HEK293 (cell line): ENCODE measurements around the gene PTPRN2.

Source experiments
- CTCF ChIA-PET: fragments of 350-600 bp; formaldehyde crosslinking; extraction: SDS; loops from one replicate; lab custom pipeline; 2021; ENCODE audit warnings: antibody characterized with exemption; lab: Yijun Ruan, JAX
- POLR2A ChIA-PET: fragments of 300-600 bp; formaldehyde crosslinking; extraction: SDS; loops from one replicate; lab custom pipeline; 2020; ENCODE audit warnings: antibody characterized with exemption, inconsistent platforms; lab: Yijun Ruan, JAX
- H3K27ac ChIP-seq: fragments of 200-500 bp; sonication (Bioruptor generic); 2 replicates; pipeline ENCODE4 v1.5.1; 2014; ENCODE audit warnings: low read depth, low read length, control low read depth, inconsistent platforms; ENCODE audit errors: extremely low read depth
- H3K36me3 ChIP-seq, 2 experiments: fragments of 200-500 bp in 1 of 2; sonication (Bioruptor generic) in 1 of 2; 1 replicate in 1 of 2; 2 replicates in 1 of 2; pipeline ENCODE4 v1.5.1; 2014 to 2017; ENCODE audit warnings: inconsistent platforms in 2 of 2, low read length in 2 of 2; ENCODE audit not compliant: control insufficient read depth in 2 of 2, insufficient read depth in 1 of 2
- H3K4me1 ChIP-seq: fragments of 200-500 bp; sonication (Bioruptor generic); 2 replicates; pipeline ENCODE4 v1.5.1; 2014; ENCODE audit warnings: mild to moderate bottlenecking, low read length, inconsistent platforms; ENCODE audit not compliant: control insufficient read depth, insufficient read depth
- H3K4me3 ChIP-seq: 2 replicates; pipeline ENCODE4 v1.5.1; 2011; ENCODE audit warnings: low read depth, mild to moderate bottlenecking, control low read depth, low read length, moderate library complexity
- H3K9me3 ChIP-seq: fragments of 200-500 bp; sonication (Bioruptor generic); 2 replicates; pipeline ENCODE4 v1.5.1; 2014; ENCODE audit warnings: low read depth, low read length, inconsistent platforms; ENCODE audit not compliant: control insufficient read depth, insufficient read depth
- BCL11B ChIP-seq: fragments of 450-650 bp; formaldehyde crosslinking; IDR thresholded peaks from 2 replicates; pipeline ENCODE4 v1.5.1; 2016; ENCODE audit warnings: low read depth, missing biosample characterization, missing genetic modification characterization
- BCL6B ChIP-seq: fragments of 450-650 bp; formaldehyde crosslinking; IDR thresholded peaks from 2 replicates; pipeline ENCODE4 v1.5.1; 2017; ENCODE audit warnings: missing biosample characterization, missing genetic modification characterization
- CTCF ChIP-seq: fragments of 450-650 bp; formaldehyde crosslinking; IDR thresholded peaks from 2 replicates; pipeline ENCODE4 v1.5.1; 2016; ENCODE audit warnings: missing biosample characterization, missing genetic modification characterization
- GLI4 ChIP-seq: fragments of 450-650 bp; formaldehyde crosslinking; IDR thresholded peaks from 2 replicates; pipeline ENCODE4 v1.5.1; 2016; ENCODE audit warnings: missing biosample characterization, missing genetic modification characterization
- KLF17 ChIP-seq: fragments of 450-650 bp; formaldehyde crosslinking; IDR thresholded peaks from 2 replicates; pipeline ENCODE4 v1.5.1; 2016; ENCODE audit warnings: missing biosample characterization, missing genetic modification characterization
- PBX3 ChIP-seq: sonication (generic); formaldehyde crosslinking; IDR thresholded peaks from 2 replicates; pipeline ENCODE4 v1.8.1; 2022; ENCODE audit warnings: mild to moderate bottlenecking, moderate library complexity, missing genetic modification reagents
- REPIN1 ChIP-seq: fragments of 450-650 bp; formaldehyde crosslinking; IDR thresholded peaks from 2 replicates; pipeline ENCODE4 v1.5.1; 2017; ENCODE audit warnings: missing biosample characterization, missing genetic modification characterization, low read depth
- SP7 ChIP-seq: fragments of 450-650 bp; formaldehyde crosslinking; IDR thresholded peaks from 2 replicates; pipeline ENCODE4 v1.5.1; 2016; ENCODE audit warnings: missing biosample characterization, missing genetic modification characterization
- WT1 ChIP-seq: fragments of 450-650 bp; formaldehyde crosslinking; IDR thresholded peaks from 2 replicates; pipeline ENCODE4 v1.5.1; 2016; ENCODE audit warnings: missing biosample characterization, missing genetic modification characterization
- ZBTB6 ChIP-seq: fragments of 450-650 bp; formaldehyde crosslinking; IDR thresholded peaks from 2 replicates; pipeline ENCODE4 v1.5.1; 2017; ENCODE audit warnings: missing biosample characterization, missing genetic modification characterization
- ZBTB8A ChIP-seq: fragments of 450-650 bp; formaldehyde crosslinking; IDR thresholded peaks from 2 replicates; pipeline ENCODE4 v1.5.1; 2016; ENCODE audit warnings: missing biosample characterization, missing genetic modification characterization
- ZNF112 ChIP-seq: fragments of 450-650 bp; formaldehyde crosslinking; IDR thresholded peaks from 2 replicates; pipeline ENCODE4 v1.5.0; 2017; ENCODE audit warnings: missing biosample characterization, missing genetic modification characterization
- ZNF16 ChIP-seq: fragments of 450-650 bp; formaldehyde crosslinking; IDR thresholded peaks from 2 replicates; pipeline ENCODE4 v1.5.1; 2016; ENCODE audit warnings: low read depth, missing biosample characterization, missing genetic modification characterization
- ZNF169 ChIP-seq: fragments of 450-650 bp; formaldehyde crosslinking; IDR thresholded peaks from 2 replicates; pipeline ENCODE4 v1.5.1; 2016; ENCODE audit warnings: missing biosample characterization, missing genetic modification characterization
- ZNF221 ChIP-seq: fragments of 450-650 bp; formaldehyde crosslinking; IDR thresholded peaks from 2 replicates; pipeline ENCODE4 v1.5.1; 2017; ENCODE audit warnings: missing biosample characterization, missing genetic modification characterization, borderline replicate concordance
- ZNF223 ChIP-seq: fragments of 450-650 bp; formaldehyde crosslinking; IDR thresholded peaks from 2 replicates; pipeline ENCODE4 v1.5.1; 2016; ENCODE audit warnings: missing biosample characterization, missing genetic modification characterization
- ZNF280D ChIP-seq: fragments of 450-650 bp; formaldehyde crosslinking; IDR thresholded peaks from 2 replicates; pipeline ENCODE4 v1.5.1; 2016; ENCODE audit warnings: missing biosample characterization, missing genetic modification characterization
- ZNF341 ChIP-seq: fragments of 450-650 bp; formaldehyde crosslinking; IDR thresholded peaks from 2 replicates; pipeline ENCODE4; 2016; ENCODE audit warnings: low read depth, missing biosample characterization, missing genetic modification characterization
- ZNF37A ChIP-seq: fragments of 450-650 bp; IDR thresholded peaks from 2 replicates; pipeline ENCODE4 v1.5.1; 2018; ENCODE audit warnings: missing biosample characterization, missing genetic modification characterization
- ZNF416 ChIP-seq: fragments of 450-650 bp; formaldehyde crosslinking; IDR thresholded peaks from 2 replicates; pipeline ENCODE4 v1.5.1; 2016; ENCODE audit warnings: missing biosample characterization, missing genetic modification characterization
- ZNF473 ChIP-seq: fragments of 450-650 bp; formaldehyde crosslinking; IDR thresholded peaks from 2 replicates; pipeline ENCODE4 v1.5.1; 2017; ENCODE audit warnings: missing biosample characterization, missing genetic modification characterization
- ZNF501 ChIP-seq: fragments of 450-650 bp; formaldehyde crosslinking; IDR thresholded peaks from 2 replicates; pipeline ENCODE4 v1.5.1; 2016; ENCODE audit warnings: missing biosample characterization, missing genetic modification characterization
- ZNF558 ChIP-seq: fragments of 450-650 bp; formaldehyde crosslinking; IDR thresholded peaks from 2 replicates; pipeline ENCODE4 v1.5.1; 2016; ENCODE audit warnings: missing biosample characterization, missing genetic modification characterization
- ZNF610 ChIP-seq: fragments of 450-650 bp; formaldehyde crosslinking; IDR thresholded peaks from 2 replicates; pipeline ENCODE4 v1.5.1; 2016; ENCODE audit warnings: missing biosample characterization, missing genetic modification characterization, borderline replicate concordance
- ZNF621 ChIP-seq: fragments of 450-650 bp; formaldehyde crosslinking; IDR thresholded peaks from 2 replicates; pipeline ENCODE4 v1.5.1; 2017; ENCODE audit warnings: missing biosample characterization, missing genetic modification characterization
- ZNF626 ChIP-seq: fragments of 450-650 bp; sonication (Bioruptor Pico); formaldehyde crosslinking; IDR thresholded peaks from 2 replicates; pipeline ENCODE4 v1.5.1; 2018; ENCODE audit warnings: missing biosample characterization, missing genetic modification characterization, inconsistent platforms
- ZNF677 ChIP-seq: fragments of 450-650 bp; IDR thresholded peaks from 2 replicates; pipeline ENCODE4 v1.5.0; 2018; ENCODE audit warnings: missing biosample characterization, mild to moderate bottlenecking, missing genetic modification characterization, moderate library complexity
- ZSCAN16 ChIP-seq: fragments of 450-650 bp; formaldehyde crosslinking; IDR thresholded peaks from 2 replicates; pipeline ENCODE4 v1.5.1; 2016; ENCODE audit warnings: missing biosample characterization, missing genetic modification characterization

The PTPRN2 gene

GRCh38 chr7:157856873-157857577 is 730.6 kb downstream of the PTPRN2 start (continued):
- no peak for TF ChIP-seq ZNF37A
- TF ChIP-seq GLI4 (tag by site-specific recombination) = no peak
- no peak for TF ChIP-seq ZNF473 (tag by site-specific recombination)
- TF ChIP-seq ZNF16 (tag by site-specific recombination) = no peak
- no peak for TF ChIP-seq REPIN1 (tag by site-specific recombination)
- no peak for TF ChIP-seq ZNF416 (tag by site-specific recombination)
- no peak for TF ChIP-seq SP7 (tag by site-specific recombination)
- TF ChIP-seq PBX3 = no peak
- TF ChIP-seq ZNF221 = no peak
- no peak for TF ChIP-seq ZNF626 (tag by site-specific recombination)
- TF ChIP-seq ZNF341 = no peak
- TF ChIP-seq ZNF558 (tag by site-specific recombination) = no peak
- TF ChIP-seq ZNF610 (tag by site-specific recombination) = no peak
- TF ChIP-seq, all 188 proteins: peak for 0

GRCh38 chr7:157855452-157856213 is 732.0 kb downstream of the PTPRN2 start:
- CTCF ChIA-PET = interaction anchor here (1.0 kb wide), 1 partner anchor 255 kb away, joined by 3 read pairs; no protein-coding TSS in a partner anchor
- Histone ChIP-seq H3K4me1 (no peaks in the 10 kb centered on the region), H3K4me3 (no peak overlapping the region), H3K27ac (no peak overlapping the region), H3K9me3 (no peaks in the 10 kb centered on the region), H3K36me3 (no peaks in the 10 kb centered on the region)
- POLR2A ChIA-PET = no interaction called here
- TF ChIP-seq ZNF501 (no peak), WT1 (tag by site-specific recombination) (no peak), ZBTB8A (tag by site-specific recombination) (no peak), ZNF112 (tag by site-specific recombination) (no peak), BCL6B (tag by site-specific recombination) (no peak), CTCF (tag by site-specific recombination) (no peak), ZNF621 (tag by site-specific recombination) (no peak), ZNF280D (tag by site-specific recombination) (no peak), ZNF169 (tag by site-specific recombination) (no peak), KLF17 (no peak), ZNF677 (tag by site-specific recombination) (no peak), REPIN1 (tag by site-specific recombination) (no peak), ZNF223 (tag by site-specific recombination) (no peak), ZSCAN16 (no peak), ZBTB6 (no peak), BCL11B (no peak)
